ENCODE results near the gene VRK2.

Gene VRK2

GRCh38 chr2:58202404-58202803, 155.8 kb downstream of the VRK2 start:
- H3K4me2 ChIP-seq (ENCODE audit: insufficient read depth, low read length) = no peak overlapping the region
- no peak overlapping the region for H2AFZ ChIP-seq (ENCODE audit: low read depth, low read length)
- no peak for TF ChIP-seq CTCF (IDR thresholded peaks at IDR 0.05; ENCODE audit: borderline replicate concordance, extremely low read depth, low read length, poor library complexity, severe bottlenecking)
- TF ChIP-seq EZH2 (IDR thresholded peaks at IDR 0.05; ENCODE audit: borderline replicate concordance, low read depth, low read length, severe bottlenecking) = no peak
- H3K9me3 ChIP-seq (ENCODE audit: insufficient read depth, low read length, severe bottlenecking) = no peaks in the 10 kb centered on the region
- no peak for ATAC-seq (ENCODE audit: insufficient read depth, low read depth)
- H3K4me1 ChIP-seq (ENCODE audit: insufficient read depth, low read length) = no peaks in the 10 kb centered on the region
- DNase-seq = no peak
- no peak overlapping the region for H3K4me3 ChIP-seq (ENCODE audit: low read depth in 1 of 2, low read length in 2 of 2)
- H3K79me2 ChIP-seq (ENCODE audit: insufficient read depth, low read length) = no peaks in the 10 kb centered on the region
- H4K20me1 ChIP-seq (ENCODE audit: insufficient read depth, low read length) = no peaks in the 10 kb centered on the region
- no peaks in the 10 kb centered on the region for H3K27me3 ChIP-seq (ENCODE audit: insufficient read depth, low read length, poor library complexity)
- peaks cover 30% of the 10 kb centered on the region for H3K36me3 ChIP-seq (ENCODE audit: insufficient read depth, low read length)
- H3K27ac ChIP-seq (ENCODE audit: low read length) = no peak overlapping the region
- H3K9ac ChIP-seq (ENCODE audit: low read depth, low read length) = no peak overlapping the region

GRCh38 chr2:58203018-58203417, 156.4 kb downstream of the VRK2 start:
- no peak overlapping the region for H3K4me3 ChIP-seq (ENCODE audit: low read depth in 1 of 2, low read length in 2 of 2)
- DNase-seq = no peak
- H3K4me1 ChIP-seq (ENCODE audit: insufficient read depth, low read length) = no peaks in the 10 kb centered on the region
- no peaks in the 10 kb centered on the region for H3K79me2 ChIP-seq (ENCODE audit: insufficient read depth, low read length)
- H4K20me1 ChIP-seq (ENCODE audit: insufficient read depth, low read length) = no peaks in the 10 kb centered on the region
- peaks cover 24% of the 10 kb centered on the region for H3K36me3 ChIP-seq (ENCODE audit: insufficient read depth, low read length)
- no peaks in the 10 kb centered on the region for H3K27me3 ChIP-seq (ENCODE audit: insufficient read depth, low read length, poor library complexity)
- no peak for TF ChIP-seq CTCF (IDR thresholded peaks at IDR 0.05; ENCODE audit: borderline replicate concordance, extremely low read depth, low read length, poor library complexity, severe bottlenecking)
- ATAC-seq (ENCODE audit: insufficient read depth, low read depth) = no peak
- H3K4me2 ChIP-seq (ENCODE audit: insufficient read depth, low read length) = no peak overlapping the region
- H2AFZ ChIP-seq (ENCODE audit: low read depth, low read length) = no peak overlapping the region
- H3K27ac ChIP-seq (ENCODE audit: low read length) = no peak overlapping the region
- H3K9me3 ChIP-seq (ENCODE audit: insufficient read depth, low read length, severe bottlenecking) = no peaks in the 10 kb centered on the region
- H3K9ac ChIP-seq (ENCODE audit: low read depth, low read length) = no peak overlapping the region

- Histone ChIP-seq H2AFZ (ENCODE audit: low read depth, low read length) (no peak overlapping the region), H3K4me1 (ENCODE audit: insufficient read depth, low read length) (no peaks in the 10 kb centered on the region), H3K9ac (ENCODE audit: low read depth, low read length) (no peak overlapping the region), H3K27me3 (ENCODE audit: insufficient read depth, low read length, poor library complexity) (no peaks in the 10 kb centered on the region), H3K4me3 (ENCODE audit: low read depth in 1 of 2, low read length in 2 of 2) (no peak overlapping the region), H3K79me2 (ENCODE audit: insufficient read depth, low read length) (no peaks in the 10 kb centered on the region), H3K27ac (ENCODE audit: low read length) (no peak overlapping the region), H3K9me3 (ENCODE audit: insufficient read depth, low read length, severe bottlenecking) (no peaks in the 10 kb centered on the region), H3K36me3 (ENCODE audit: insufficient read depth, low read length) (peaks cover 18% of the 10 kb centered on the region), H4K20me1 (ENCODE audit: insufficient read depth, low read length) (no peaks in the 10 kb centered on the region), H3K4me2 (ENCODE audit: insufficient read depth, low read length) (no peak overlapping the region)
- DNase-seq = no peak
- ATAC-seq (ENCODE audit: insufficient read depth, low read depth) = 0 out of 3 replicates have a peak, but pooled peaks have one; percentile 31
- TF ChIP-seq CTCF (IDR thresholded peaks at IDR 0.05; ENCODE audit: borderline replicate concordance, extremely low read depth, low read length, poor library complexity, severe bottlenecking) (no peak), EZH2 (IDR thresholded peaks at IDR 0.05; ENCODE audit: borderline replicate concordance, low read depth, low read length, severe bottlenecking) (no peak)
These were observed 157.8 kb downstream of the VRK2 start for GRCh38 chr2:58204195-58204959.

Measured in DND-41 (cell line).